Parathyroid adenoma (tissue), 2 donors: ENCODE data around the gene ECHS1.
A peak's percentile ranks its signal among the peaks of the same experiment; 100 is the strongest.

Experiments used
- H2AFZ ChIP-seq: fragments of 300-600 bp; sonication (generic); one replicate; pipeline ENCODE4 v1.7.0; 2017; ENCODE audit warnings: antibody characterized with exemption, mild to moderate bottlenecking
- H3K27ac ChIP-seq: fragments of 300-600 bp; sonication (generic); one replicate; pipeline ENCODE4 v1.7.0; 2017
- H3K27me3 ChIP-seq: fragments of 300-600 bp; sonication (generic); one replicate; pipeline ENCODE4 v1.7.0; 2017; ENCODE audit warnings: low read length; ENCODE audit not compliant: control insufficient read depth, insufficient read depth
- H3K36me3 ChIP-seq: fragments of 300-600 bp; sonication (generic); one replicate; pipeline ENCODE4 v1.7.0; 2017; ENCODE audit warnings: low read length; ENCODE audit not compliant: control insufficient read depth, insufficient read depth
- H3K4me1 ChIP-seq: fragments of 300-600 bp; sonication (generic); one replicate; pipeline ENCODE4 v1.7.0; 2017; ENCODE audit warnings: control low read depth
- H3K4me2 ChIP-seq: fragments of 300-600 bp; sonication (generic); one replicate; pipeline ENCODE4 v1.7.0; 2017; ENCODE audit warnings: low read length
- H3K4me3 ChIP-seq: fragments of 300-600 bp; sonication (generic); one replicate; pipeline ENCODE4 v1.7.0; 2017; ENCODE audit warnings: low read depth, low read length
- H3K79me2 ChIP-seq: fragments of 300-600 bp; sonication (generic); one replicate; pipeline ENCODE4 v1.7.0; 2017; ENCODE audit warnings: control low read depth
- H3K9ac ChIP-seq: fragments of 300-600 bp; sonication (generic); one replicate; pipeline ENCODE4 v1.7.0; 2017; ENCODE audit warnings: mild to moderate bottlenecking
- H3K9me3 ChIP-seq: fragments of 300-600 bp; sonication (generic); one replicate; pipeline ENCODE4 v1.7.0; 2017; ENCODE audit warnings: low read length; ENCODE audit not compliant: control insufficient read depth
- TF ChIP-seq, protein P1 (sequence below): fragments of 300-600 bp; sonication (generic); IDR thresholded peaks from one replicate; pipeline ENCODE4 v1.7.0; 2017; ENCODE audit warnings: antibody characterized with exemption, mild to moderate bottlenecking
- donor health status: primary hyperparathyroidism.

The ECHS1 gene

DNA sequence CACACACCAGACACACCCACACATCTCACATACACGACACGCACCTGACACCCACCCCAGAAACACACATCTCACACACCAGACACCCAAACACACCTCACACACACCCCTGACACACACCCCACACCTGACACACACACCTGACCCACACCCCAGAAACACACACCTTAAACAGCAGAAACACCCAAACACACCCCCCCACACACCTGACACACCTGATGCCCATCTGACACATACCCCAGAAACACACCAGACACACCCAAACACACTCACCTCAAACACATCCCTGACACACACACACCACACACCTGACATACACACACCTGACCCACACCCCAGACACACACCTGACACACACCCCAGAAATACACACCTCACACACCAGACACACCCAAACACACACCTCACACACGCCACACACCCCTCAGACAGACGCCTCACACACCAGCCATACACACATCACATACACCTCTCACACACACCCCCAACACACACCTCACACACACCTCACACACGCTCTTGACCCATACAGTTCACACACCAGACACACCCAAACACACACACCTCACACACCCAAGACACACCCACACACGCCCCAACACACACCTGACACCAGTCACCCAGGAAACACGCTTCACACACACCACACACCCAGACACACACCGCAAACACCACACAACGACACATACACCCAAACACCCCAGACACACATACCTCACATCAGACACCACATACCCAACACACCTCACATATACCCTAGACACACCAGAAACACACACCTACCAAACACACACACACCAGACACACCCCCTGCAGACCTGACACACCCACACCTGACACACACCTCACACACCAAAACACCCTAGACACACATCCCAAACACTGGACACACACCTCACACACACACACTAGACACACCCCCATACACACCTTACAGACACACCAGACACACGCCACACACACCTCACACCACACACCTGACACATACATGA lies 34.8 kb downstream of the ECHS1 start:
- H3K4me1 ChIP-seq = no peaks in the 10 kb centered on the region
- no peak overlapping the region for H2AFZ ChIP-seq
- H3K9ac ChIP-seq = no peak overlapping the region
- no peaks in the 10 kb centered on the region for H3K79me2 ChIP-seq
- no peak overlapping the region for H3K4me3 ChIP-seq
- no peaks in the 10 kb centered on the region for H3K36me3 ChIP-seq
- no peaks in the 10 kb centered on the region for H3K27me3 ChIP-seq
- H3K27ac ChIP-seq = no peak overlapping the region
- H3K4me2 ChIP-seq = no peak overlapping the region
- TF ChIP-seq, protein P1, sequence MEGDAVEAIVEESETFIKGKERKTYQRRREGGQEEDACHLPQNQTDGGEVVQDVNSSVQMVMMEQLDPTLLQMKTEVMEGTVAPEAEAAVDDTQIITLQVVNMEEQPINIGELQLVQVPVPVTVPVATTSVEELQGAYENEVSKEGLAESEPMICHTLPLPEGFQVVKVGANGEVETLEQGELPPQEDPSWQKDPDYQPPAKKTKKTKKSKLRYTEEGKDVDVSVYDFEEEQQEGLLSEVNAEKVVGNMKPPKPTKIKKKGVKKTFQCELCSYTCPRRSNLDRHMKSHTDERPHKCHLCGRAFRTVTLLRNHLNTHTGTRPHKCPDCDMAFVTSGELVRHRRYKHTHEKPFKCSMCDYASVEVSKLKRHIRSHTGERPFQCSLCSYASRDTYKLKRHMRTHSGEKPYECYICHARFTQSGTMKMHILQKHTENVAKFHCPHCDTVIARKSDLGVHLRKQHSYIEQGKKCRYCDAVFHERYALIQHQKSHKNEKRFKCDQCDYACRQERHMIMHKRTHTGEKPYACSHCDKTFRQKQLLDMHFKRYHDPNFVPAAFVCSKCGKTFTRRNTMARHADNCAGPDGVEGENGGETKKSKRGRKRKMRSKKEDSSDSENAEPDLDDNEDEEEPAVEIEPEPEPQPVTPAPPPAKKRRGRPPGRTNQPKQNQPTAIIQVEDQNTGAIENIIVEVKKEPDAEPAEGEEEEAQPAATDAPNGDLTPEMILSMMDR = no peak
- H3K9me3 ChIP-seq = no peaks in the 10 kb centered on the region

GRCh38 chr10:133337370-133337725 lies 35.8 kb downstream of the ECHS1 start:
- H3K36me3 ChIP-seq = no peaks in the 10 kb centered on the region
- H3K9ac ChIP-seq = no peak overlapping the region
- no peaks in the 10 kb centered on the region for H3K4me1 ChIP-seq
- H3K27ac ChIP-seq = no peak overlapping the region
- no peak overlapping the region for H3K4me2 ChIP-seq
- H2AFZ ChIP-seq = no peak overlapping the region
- H3K27me3 ChIP-seq = no peaks in the 10 kb centered on the region
- TF ChIP-seq, protein P1 = no peak
- H3K9me3 ChIP-seq = no peaks in the 10 kb centered on the region
- H3K79me2 ChIP-seq = no peaks in the 10 kb centered on the region
- no peak overlapping the region for H3K4me3 ChIP-seq

GRCh38 chr10:133336577-133337369 lies 36.4 kb downstream of the ECHS1 start, which contains the start of gene CALY:
CALY (minus strand) TSS chr10:133336896; CDS start chr10:133328989, 7,907 bp downstream.
- Histone ChIP-seq H3K4me2 (peak within 1 kb of the TSS; percentile 70), H3K27ac (no peak within 1 kb of the TSS), H3K4me1 (no peaks in the 10 kb centered on the region), H3K9me3 (no peaks in the 10 kb centered on the region), H3K36me3 (no peaks in the 10 kb centered on the region), H2AFZ (peak within 1 kb of the TSS; percentile 70), H3K27me3 (no peaks in the 10 kb centered on the region), H3K4me3 (peak within 1 kb of the TSS; percentile 53), H3K79me2 (no peaks in the 10 kb centered on the region), H3K9ac (no peak within 1 kb of the TSS)
- TF ChIP-seq, protein P1 = no peak

DNA sequence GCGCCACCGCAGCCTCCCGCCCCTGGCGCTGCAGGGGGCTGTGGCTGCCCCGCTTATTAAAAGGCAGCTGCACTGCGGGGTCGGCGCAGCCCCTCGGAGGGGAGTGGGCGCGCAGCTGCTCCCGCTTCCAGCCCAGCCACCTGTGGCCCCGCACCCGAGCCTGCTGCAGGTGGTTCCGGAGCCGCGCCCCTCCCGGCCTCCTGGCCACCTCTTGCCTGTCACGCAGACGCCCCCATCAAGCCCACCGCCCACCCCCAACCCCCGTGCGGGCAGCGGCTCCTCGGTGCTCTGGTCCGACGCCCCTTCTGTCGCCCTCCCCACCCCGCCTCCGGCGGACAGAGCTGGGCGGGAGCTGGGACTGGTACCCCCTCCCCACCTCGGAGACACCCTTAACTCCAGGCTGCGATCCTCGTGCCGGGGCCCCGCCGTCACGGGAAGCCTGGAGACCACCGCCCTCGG lies 37.0 kb downstream of the ECHS1 start:
- H3K27me3 ChIP-seq = no peaks in the 10 kb centered on the region

More for the DNA sequence above, 37.0 kb downstream of the ECHS1 start:
- Histone ChIP-seq H3K4me3 (peak overlapping the region; percentile 53), H3K9ac (no peak overlapping the region), H3K4me1 (no peaks in the 10 kb centered on the region), H3K36me3 (no peaks in the 10 kb centered on the region), H3K79me2 (no peaks in the 10 kb centered on the region), H2AFZ (no peak overlapping the region), H3K4me2 (peak overlapping the region; percentile 70), H3K27ac (no peak overlapping the region), H3K9me3 (no peaks in the 10 kb centered on the region)
- TF ChIP-seq, protein P1 = no peak
